ENCODE data around the gene OPN4.

OPN4 gene

GRCh38 chr10:86681047-86681446 lies 26.7 kb downstream of the OPN4 start:
- DNase-seq (ENCODE audit: low read depth), result no peak

- DNase-seq (ENCODE audit: low read depth), result no peak
These were observed 27.5 kb downstream of the OPN4 start for GRCh38 chr10:86681722-86682386.

- no peak for DNase-seq (ENCODE audit: low read depth)
These were observed 28.3 kb downstream of the OPN4 start for GRCh38 chr10:86682675-86683074.

- DNase-seq (ENCODE audit: low read depth), result no peak
These were observed 30.2 kb downstream of the OPN4 start for GRCh38 chr10:86684331-86685097.

- DNase-seq (ENCODE audit: low read depth), result no peak
These were observed 31.1 kb downstream of the OPN4 start for GRCh38 chr10:86685416-86685815.

- no peak for DNase-seq (ENCODE audit: low read depth)
These were observed 31.7 kb downstream of the OPN4 start for GRCh38 chr10:86685893-86686632.

DNA sequence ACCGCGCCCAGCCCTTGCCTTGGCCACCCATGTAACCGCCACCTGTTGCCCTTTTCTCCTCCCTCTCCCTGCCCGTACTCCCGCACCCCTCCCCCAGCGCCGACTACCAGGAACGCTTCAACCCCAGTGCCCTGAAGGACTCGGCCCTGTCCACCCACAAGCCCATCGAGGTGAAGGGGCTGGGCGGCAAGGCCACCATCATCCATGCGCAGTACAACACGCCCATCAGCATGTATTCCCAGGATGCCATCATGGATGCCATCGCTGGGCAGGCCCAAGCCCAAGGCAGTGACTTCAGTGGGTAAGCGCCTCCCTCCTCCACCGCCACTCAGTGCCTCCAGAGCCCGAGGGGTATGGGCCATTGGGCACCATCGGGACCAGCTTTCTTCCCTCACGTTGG lies 32.6 kb downstream of the OPN4 start:
- no peak for DNase-seq (ENCODE audit: low read depth)

DNA sequence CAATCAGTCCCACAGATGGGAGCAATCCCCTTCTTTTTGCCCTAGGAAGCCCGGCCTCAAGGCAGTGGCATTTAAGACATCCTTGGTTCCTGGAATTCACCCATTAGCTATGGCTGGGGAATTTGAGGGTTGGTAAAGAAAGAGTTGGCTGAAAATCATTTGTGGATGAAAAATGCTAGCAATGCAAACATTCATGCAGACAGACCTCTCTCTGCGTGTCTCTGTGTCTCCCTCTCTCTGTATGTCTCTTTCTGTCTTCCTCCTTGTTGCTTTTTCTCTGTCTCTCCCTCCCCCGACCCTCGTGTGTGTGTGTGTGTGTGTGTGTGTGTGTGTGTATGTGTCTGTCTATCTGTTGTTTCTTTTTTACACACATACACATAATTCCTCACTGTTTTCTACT lies 33.4 kb downstream of the OPN4 start:
- DNase-seq (ENCODE audit: low read depth), result peak; percentile 46

GRCh38 chr10:86688398-86688921 lies 34.1 kb downstream of the OPN4 start:
- peak; percentile 38 for DNase-seq (ENCODE audit: low read depth)

- no peak for DNase-seq (ENCODE audit: low read depth)
These were observed 34.8 kb downstream of the OPN4 start for GRCh38 chr10:86689146-86689545.

GRCh38 chr10:86690231-86690630 lies 35.9 kb downstream of the OPN4 start:
- DNase-seq (ENCODE audit: low read depth), result no peak

- DNase-seq (ENCODE audit: low read depth), result no peak
These were observed 36.3 kb downstream of the OPN4 start for GRCh38 chr10:86690657-86691084.

DNA sequence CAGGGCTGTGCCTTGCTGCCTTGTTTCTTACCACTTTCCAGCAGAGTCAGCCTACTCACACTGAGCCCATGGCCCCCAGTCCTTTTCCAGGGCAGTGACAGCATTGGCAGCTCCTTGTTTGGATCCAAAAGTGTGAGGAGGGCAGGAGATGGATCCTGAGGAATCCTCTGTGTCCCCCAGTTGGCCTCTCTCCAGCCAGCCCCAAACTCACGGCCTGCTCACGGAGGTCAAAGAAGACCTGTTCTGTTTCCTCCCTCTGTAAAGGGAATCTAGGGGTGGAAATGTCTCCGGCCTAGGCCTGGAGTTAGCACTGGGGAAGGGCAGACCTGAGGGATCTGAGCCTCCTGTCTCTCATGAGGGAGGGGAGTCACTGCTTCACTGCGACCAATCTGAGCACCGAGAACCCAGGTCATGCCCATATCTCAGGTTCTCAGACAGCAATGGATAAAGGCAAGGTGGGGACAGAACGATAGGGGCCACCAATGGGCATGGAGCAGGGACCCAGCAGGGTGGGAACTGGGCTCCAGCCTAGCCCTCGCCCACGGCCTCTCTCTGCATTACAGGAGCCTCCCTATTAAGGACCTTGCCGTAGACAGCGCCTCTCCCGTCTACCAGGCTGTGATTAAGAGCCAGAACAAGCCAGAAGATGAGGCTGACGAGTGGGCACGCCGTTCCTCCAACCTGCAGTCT lies 37.1 kb downstream of the OPN4 start:
- DNase-seq (ENCODE audit: low read depth), result no peak

- DNase-seq (ENCODE audit: low read depth), result no peak
These were observed 37.7 kb downstream of the OPN4 start for GRCh38 chr10:86692023-86692514.

DNA sequence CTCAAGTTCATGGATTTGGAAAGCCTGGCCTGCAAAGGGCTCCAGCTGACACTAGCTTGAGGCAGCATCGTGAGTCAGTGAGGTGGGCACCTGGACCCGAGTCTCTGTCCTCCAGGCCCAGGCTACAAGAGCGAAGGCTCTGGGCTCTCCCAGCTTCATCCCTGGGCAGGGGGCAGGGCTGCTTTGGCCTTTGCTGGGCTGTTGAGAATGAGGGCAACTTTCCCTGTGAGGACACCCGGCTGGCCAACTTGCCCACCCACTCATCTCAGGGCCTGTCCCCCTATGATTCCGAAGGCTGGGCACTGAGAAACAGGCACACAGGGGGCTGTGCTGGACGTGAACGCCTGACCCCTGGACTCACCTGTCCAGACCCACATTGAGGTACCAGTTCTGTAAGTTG lies 38.3 kb downstream of the OPN4 start:
- DNase-seq (ENCODE audit: low read depth), result no peak

DNA sequence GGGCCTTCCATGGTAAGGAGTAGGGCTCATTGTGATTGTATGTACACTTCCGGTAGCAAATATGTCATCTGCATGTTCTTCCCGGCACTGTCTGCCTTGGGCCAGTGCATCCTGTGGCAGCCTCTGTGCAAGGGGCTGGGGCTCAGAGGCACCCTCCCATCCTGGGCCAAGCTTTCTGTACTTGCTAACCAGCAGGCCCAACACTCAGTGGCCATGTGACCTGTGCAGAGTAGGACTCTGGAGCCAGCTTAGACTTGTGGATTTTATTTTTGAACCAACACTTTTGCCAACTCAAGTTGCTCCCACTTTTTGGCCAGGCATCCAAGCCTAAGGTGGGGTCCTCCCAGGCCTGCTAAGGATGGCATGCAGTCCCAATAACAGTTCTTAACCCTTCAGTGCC lies 38.9 kb downstream of the OPN4 start:
- DNase-seq (ENCODE audit: low read depth), result no peak

DNA sequence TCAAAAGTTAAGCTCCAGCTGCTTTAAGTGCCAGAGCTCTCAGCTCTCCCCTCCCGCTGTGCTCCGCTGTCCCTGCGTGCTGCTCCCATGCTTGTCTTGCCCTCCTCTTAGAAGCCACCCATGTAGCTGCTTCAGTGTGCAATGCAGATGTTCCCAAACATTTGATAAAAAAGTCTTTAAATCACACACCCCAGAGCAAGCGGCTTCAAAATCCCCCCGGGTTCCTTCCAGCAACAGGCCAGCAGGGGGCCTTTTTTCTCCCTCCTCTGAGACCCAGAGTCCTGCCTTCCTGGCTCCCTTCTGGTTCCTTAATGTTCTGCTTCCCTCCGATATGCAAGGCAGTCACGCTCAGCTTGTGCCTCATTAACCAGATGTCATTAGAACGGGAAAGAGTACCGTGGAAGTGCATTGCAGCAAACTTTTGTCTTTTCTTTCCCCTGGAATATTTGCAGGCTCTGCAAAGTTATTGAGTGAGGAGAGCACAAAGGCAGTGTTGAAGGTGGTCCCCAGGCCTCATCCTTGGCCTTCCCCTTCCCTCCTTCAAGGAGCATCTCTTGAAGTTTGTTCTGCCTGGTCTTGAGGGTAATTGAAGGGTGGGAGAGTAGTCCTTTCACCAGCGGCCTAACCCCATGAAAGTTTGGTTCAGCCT lies 39.5 kb downstream of the OPN4 start:
- DNase-seq (ENCODE audit: low read depth), result peak; percentile 52

DNA sequence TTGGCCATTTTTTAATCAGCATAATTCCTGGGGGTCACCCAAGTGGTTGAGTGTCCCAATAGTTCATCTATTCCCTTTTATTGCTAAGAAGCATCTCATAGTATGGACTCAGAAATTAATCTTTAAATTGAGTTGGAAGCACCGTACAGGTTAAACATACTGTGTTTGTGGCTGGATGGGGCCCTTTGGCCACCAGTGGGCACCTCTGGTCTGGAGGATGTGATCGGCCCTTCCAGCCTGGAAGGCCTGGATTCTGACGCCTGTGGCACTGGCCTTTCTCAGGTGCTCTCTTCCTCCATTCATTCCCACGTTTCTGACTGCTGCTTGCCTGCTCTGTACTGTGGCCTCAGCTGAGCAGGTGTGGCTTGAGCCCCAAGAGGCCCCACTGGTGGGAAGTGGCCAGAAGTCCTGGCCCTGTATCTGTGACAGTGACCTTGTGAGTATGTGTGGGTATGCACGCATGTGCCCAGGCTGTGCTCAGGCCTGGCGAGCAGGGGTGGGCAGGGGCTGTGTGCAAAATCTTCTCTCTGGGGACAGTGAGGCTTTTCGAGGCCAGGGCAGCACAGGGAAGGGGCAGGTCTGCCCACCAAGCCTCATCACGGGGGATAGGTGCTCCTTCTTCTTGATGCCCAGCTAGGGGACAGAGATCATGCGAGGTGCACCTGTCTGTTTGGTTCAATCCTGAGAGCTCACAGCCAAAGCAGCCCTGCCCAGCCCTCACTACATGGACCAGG lies 44.0 kb downstream of the OPN4 start:
- no peak for DNase-seq (ENCODE audit: low read depth)

- no peak for DNase-seq (ENCODE audit: low read depth)
These were observed 44.8 kb downstream of the OPN4 start for GRCh38 chr10:86699125-86699524.

DNA sequence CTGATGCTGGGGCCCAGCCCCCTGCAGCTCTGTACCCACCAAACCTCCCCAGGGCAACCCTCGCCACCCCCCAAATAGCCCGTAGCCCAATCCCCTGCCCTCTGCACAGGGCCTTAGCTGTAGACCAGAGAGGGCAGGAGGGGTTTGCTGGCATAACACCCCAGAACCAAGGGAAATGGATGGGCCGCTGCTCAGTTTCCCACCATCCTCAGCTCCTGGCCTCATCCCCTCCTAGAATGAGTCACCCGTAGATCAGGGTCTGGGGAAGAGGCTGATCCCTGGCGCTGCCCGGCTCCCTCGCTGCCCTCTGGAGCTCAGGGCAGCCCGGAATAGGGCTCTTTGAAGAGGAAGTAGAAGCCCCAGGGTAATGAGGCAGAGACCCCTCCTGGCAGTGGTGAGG lies 45.2 kb downstream of the OPN4 start:
- DNase-seq (ENCODE audit: low read depth), result no peak

Measured in GM04504 (cell line).